ENCODE measurements around the gene FUT1.

The FUT1 gene

DNA sequence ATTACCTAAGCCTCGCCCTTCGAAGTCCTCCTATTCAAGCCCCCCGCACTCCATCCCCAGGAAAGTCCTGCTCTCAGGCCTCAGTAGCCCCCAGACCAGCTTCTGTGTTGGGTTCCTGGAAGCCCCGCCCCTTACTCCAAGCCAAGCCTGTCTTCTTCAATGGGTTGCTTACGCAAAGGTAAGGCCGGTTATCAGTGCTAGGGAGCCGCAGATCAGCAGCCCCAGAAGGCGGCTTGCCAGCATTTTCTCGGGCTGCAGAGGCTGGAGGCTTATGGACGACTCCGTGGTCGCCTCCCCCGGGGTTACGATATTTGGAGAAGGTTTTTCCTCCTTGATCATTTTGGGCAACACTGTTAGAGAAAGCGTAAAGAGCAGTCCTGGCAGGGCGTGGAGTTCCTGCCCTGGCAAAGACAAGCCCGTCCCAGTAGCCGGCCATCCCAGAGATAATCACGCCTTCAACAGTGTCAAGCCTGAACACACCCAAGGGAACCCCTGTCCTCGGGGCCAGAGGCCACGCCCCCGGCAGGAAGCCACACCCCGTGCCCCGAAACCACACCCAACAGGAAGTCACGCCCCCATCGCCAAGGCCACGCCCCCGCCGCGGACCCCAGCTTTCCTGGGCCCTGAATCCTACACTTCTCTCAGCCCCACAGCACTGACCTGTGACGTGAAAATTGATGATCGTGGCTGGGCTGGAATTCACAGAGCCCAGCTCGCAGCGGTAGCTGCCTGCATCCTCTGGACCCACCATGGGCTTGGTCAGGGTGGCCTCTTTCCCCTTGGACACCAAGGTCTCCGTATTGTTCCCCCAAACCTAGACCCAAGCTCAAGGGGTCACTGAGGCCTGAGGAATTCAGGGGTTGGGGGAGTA lies 11.1 kb downstream of the FUT1 start:
- DNase-seq (ENCODE audit: low spot score): peak; percentile 76

DNA sequence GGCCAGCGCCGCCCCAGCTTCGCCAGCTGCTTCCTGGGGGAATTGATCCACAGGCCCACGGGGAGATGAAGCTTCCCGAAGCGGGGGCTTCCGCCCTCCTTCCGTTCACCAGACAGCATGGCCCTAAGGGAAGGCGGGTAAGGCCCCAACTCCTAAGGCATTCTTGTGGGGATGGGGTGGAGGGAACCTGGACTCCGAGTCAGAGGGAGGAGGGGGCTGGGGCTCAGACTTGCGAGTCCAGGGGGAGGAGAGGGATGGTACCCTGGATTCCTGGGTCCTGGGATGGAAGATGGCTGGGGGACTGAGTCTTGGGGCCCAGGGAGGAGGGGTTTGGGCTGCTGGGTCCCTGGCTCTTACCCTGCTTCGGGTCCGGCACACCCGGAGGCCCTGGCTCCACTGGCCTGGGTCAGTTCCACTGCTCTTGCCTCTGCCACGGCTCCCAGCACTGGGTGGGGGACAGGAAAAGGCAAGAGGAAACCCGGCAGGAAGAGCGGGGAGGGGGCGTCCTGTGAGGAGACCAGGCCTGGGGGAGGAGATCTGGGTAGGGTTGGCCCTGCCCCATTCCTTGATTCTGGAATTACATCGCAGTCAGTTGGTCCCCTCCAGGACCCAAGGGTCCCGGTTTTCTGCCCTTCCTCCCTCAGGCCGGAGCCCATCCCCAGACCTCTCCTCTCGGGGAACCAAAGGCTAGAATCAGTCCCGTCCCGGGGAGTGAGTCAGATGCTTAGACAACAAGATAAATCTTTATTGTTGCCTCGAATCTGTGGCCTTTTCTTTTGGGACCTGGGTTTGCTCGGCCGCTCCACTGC lies 12.1 kb downstream of the FUT1 start, which contains the start of gene RASIP1:
TSS of gene RASIP1 (minus strand) at position 447 of the 809 bp plus-strand sequence. CDS start at position 119, 328 bp downstream.
- DNase-seq (ENCODE audit: low spot score): no peak

- DNase-seq (ENCODE audit: low spot score): no peak
Measured at GRCh38 chr19:48739404-48740163, 12.9 kb downstream of the FUT1 start.

- DNase-seq (ENCODE audit: low spot score): peak; percentile 99
Measured at GRCh38 chr19:48738557-48739403, 13.7 kb downstream of the FUT1 start.

DNA sequence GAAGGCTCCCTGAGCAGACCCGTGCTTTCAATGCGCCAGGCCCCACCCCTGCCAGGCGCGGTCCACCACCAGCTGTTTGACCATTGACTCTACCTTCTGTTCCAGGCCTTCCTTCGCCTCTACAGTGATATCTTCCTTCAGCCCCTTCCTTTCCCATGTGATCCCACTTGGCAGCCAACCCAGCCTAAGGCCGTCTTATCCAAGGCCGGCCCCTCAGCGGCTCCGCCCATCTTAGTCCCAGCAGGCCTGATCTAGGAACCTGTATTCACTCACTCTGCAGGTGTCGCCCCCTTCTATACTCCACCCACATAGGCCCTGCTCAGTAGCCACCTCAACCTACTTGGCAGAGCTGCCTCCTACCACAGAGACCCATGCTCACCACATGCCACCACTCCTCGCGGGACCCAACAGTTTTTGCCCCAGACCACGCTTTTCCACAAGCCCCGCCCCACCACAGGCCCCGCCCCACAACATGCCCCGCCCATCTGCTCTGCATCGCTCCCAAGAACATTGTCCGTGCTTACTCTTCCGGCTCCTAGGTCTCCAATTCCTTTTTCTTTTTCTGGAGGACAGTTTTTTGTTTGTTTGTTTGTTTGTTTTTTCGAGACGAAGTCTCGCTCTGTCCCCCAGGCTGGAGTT lies 15.0 kb downstream of the FUT1 start:
- DNase-seq (ENCODE audit: low spot score): no peak

DNA sequence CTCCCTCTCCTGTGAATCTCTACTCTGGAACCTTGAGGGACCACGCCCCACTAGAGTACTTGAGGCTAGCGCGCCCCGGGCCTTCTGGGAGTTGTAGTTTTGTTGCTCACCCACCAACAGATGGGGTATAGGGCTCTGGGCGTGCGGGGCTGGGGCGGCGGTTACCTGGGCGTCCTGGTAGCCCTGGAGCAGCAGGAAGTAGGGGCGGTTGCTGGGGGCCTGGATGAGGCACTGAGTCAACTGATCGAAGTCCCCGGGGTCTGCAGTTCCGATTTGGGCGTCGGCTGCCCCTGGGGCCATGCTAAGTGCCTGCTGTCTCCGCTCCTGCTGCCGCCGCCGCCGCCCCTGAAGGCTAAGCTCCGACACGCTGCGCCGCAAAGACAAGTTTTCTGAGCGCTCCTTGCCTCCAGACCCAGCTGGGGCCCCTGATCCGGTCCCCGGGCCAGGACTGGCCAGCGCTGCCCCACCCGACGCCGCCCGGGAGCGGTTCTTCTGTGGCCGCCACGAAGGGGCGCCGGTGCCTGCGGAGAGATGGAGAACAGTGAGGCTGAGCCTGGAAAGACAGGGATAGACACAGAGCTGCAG lies 17.3 kb downstream of the FUT1 start:
- no peak for DNase-seq (ENCODE audit: low spot score)

DNA sequence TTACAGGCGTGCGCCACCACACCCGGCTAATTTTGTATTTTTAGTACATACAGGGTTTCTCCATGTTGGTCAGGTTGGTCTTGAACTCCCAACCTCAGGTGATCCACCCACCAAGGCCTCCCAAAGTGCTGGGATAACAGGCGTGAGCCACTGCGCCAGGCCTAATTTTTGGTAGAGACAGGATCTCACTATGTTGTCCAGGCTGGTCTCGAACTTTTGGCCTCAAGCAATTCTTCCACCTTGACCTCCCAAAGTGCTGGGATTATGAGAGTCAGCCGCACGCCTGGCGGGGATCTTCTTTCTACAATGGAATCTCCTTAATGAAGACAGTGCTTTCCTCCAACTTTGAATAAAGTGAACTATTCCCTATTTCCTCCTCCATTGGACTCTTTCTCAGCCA lies 17.8 kb downstream of the FUT1 start:
- no peak for DNase-seq (ENCODE audit: low spot score)

GRCh38 chr19:48731452-48731851 lies 21.0 kb downstream of the FUT1 start:
- no peak for DNase-seq (ENCODE audit: low spot score)

- DNase-seq (ENCODE audit: low spot score): no peak
Measured at GRCh38 chr19:48728911-48729664, 23.4 kb downstream of the FUT1 start.

DNA sequence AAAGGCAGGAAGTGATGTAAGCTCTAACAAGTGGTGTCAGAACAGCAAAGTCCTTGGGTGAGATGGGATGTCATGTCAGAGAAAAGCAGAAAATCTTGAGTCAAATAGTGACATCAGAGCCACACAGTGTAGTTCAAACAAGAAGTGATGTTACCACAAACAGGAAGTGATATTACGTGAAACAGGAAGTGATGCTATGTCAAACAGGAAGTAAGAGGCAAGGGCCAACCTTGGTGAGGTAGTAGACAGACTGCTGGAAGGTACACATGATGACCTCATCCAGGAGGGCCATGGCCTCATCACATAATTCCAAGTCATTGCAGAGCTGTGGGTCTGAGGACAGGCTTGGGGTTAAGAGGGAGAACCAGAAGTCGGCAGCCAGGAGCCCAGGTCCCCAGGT lies 25.9 kb downstream of the FUT1 start:
- DNase-seq (ENCODE audit: low spot score): peak; percentile 72

- peak; percentile 82 for DNase-seq (ENCODE audit: low spot score)
Measured at GRCh38 chr19:48724796-48725753, 27.4 kb downstream of the FUT1 start.

GRCh38 chr19:48722196-48722708 lies 30.2 kb downstream of the FUT1 start:
- DNase-seq (ENCODE audit: low spot score): no peak

DNA sequence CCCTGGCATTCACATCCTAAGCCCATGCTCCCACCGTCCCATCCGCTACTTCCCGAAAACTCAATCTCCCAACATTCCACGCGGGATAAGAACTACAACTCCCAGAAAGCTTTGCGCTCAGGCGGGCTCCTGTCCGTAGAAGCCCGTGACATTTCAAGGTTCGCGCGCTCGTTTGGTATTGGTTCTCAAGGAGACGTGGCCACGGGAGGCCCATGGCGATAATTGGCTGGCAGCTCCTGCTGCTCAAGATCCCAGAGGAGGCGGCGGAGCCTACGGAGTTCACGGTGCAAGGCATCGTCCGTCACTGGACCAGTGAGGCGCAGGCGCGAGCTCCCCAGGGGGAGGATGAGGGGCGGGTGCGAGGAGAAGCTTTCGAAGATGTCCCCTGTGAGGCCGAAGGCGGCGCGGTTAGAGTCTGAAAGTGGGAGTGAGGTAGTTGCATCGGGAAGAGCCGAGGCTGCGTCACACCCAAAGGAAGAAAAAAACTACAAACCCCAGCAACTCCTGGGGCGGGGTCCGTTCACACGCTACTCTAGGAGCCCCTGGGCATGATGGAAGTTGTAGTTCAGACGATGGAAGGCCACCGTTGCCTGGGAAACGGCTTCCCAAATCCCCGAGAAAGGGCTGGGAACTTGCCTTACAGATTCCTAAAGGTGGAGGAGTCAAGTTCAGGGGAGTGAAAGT lies 31.7 kb downstream of the FUT1 start:
- DNase-seq (ENCODE audit: low spot score): peak; percentile 96

GRCh38 chr19:48720251-48720612 lies 32.2 kb downstream of the FUT1 start:
- DNase-seq (ENCODE audit: low spot score): no peak

DNA sequence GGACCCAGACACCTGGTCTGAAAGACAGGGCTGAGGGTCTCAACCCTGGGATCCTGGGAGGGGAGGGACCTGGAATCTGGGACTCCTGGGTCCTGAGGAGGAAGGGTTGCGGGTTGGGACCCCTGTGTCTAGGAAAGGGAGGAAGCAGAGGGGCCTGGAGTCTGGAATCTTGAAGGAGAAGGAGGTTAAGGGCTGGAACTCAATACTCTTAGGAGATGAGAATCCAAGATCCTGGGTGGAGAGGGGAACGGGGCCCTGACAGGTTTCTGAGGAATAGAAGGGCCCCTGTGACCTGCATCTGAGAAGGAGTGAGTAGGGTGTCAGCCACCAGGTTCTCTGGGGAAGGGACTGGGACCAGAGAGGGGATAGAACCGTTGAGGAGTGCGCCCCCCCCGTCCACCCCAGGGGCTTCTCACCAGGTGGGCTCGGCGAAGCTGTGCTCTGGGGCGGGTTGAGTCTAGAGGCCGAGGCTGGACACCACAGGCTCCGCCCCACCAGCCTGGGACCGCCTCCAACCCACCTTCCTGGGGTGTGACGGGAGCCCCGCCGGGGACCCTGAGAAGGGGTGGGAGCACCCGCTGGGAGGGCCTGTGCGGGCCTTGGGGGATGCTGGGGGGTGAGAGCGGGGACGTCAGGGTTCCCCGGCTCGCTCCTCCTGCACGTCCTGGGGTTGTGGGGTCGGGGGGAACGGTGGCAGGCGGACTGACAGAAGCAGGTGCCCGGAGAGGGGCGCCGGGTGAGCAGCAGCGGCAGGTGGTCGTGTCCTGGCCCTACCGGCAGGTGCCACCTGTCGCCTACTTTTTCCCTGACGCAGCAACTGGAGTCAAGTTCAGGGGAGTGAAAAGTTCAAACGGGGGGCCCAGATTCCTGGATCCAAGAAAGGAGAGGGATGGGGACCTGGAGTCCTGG lies 32.9 kb downstream of the FUT1 start, which contains the start of gene MAMSTR:
TSS of gene MAMSTR (minus strand) at position 463 of the 909 bp plus-strand sequence. CDS start 694 bp downstream, outside the sequence.
- no peak for DNase-seq (ENCODE audit: low spot score)

DNA sequence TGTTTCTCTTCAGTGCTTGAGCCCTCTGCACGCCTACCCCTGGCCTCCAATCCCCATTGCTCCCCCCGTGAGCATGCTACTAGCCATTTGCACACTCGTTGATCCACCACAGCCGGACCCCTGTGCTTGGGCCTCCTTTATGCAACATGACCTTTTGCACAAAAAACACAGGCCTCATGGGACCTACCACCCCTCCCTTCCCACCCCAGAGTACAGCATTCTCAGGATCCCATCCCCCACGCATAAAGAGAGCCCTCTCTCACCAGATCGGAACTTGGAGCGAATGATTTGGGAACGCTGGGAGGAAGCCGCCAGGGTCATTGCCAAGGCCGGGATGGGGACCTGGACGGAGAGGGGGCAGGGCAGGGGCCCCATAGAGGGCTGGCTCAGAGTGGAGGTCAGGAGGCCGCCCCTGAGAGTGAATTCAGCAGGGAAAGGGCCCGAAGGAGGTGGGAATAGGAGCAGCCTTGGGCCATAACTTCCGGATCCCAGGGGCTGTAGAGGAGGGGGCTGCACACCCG lies 33.7 kb downstream of the FUT1 start:
- no peak for DNase-seq (ENCODE audit: low spot score)
